Smooth muscle cell of the brain vasculature (primary cell): ENCODE measurements around the gene CXXC5.

Source experiments
- DNase-seq: peaks from one replicate; pipeline ENCODE4 v3.0.0-alpha.2; 2012; ENCODE audit warnings: low read depth, low spot score

CXXC5 gene

GRCh38 chr5:139651043-139651834 lies 3.1 kb downstream of the CXXC5 start:
- DNase-seq: no peak

- DNase-seq: no peak
Measured at GRCh38 chr5:139651853-139652787, 4.0 kb downstream of the CXXC5 start.

GRCh38 chr5:139652788-139653241 lies 4.7 kb downstream of the CXXC5 start:
- no peak for DNase-seq

- DNase-seq: no peak
Measured at GRCh38 chr5:139653616-139654015, 5.5 kb downstream of the CXXC5 start.

GRCh38 chr5:139654464-139654863 lies 6.3 kb downstream of the CXXC5 start:
- no peak for DNase-seq

- no peak for DNase-seq
Measured at GRCh38 chr5:139654871-139655491, 6.8 kb downstream of the CXXC5 start.

GRCh38 chr5:139655727-139656271 lies 7.7 kb downstream of the CXXC5 start:
- no peak for DNase-seq

- DNase-seq: no peak
Measured at GRCh38 chr5:139657363-139658321, 9.5 kb downstream of the CXXC5 start.

GRCh38 chr5:139658501-139658927 lies 10.4 kb downstream of the CXXC5 start:
- DNase-seq: no peak

GRCh38 chr5:139658928-139659667 lies 10.9 kb downstream of the CXXC5 start:
- DNase-seq: no peak

GRCh38 chr5:139659695-139660101 lies 11.5 kb downstream of the CXXC5 start:
- DNase-seq: no peak

GRCh38 chr5:139660105-139660922 lies 12.2 kb downstream of the CXXC5 start:
- no peak for DNase-seq

GRCh38 chr5:139660923-139661814 lies 13.0 kb downstream of the CXXC5 start:
- DNase-seq: peak; percentile 72

GRCh38 chr5:139662617-139663016 lies 14.5 kb downstream of the CXXC5 start:
- no peak for DNase-seq

- DNase-seq: no peak
Measured at GRCh38 chr5:139663207-139664085, 15.3 kb downstream of the CXXC5 start.

- no peak for DNase-seq
Measured at GRCh38 chr5:139664086-139664693, 16.0 kb downstream of the CXXC5 start.
